ENCODE results near the gene HYI. TPM values are rescaled to one million over a fixed set of nuclear protein-coding genes. Genes with fewer than 3 reads are reported as not detected.

HYI gene
- total RNA-seq, 1 donor, result 24.0 TPM

- no peak overlapping the region for H3K4me3 ChIP-seq (ENCODE audit: low read depth, low read length)
- TF ChIP-seq CTCF (IDR thresholded peaks at IDR 0.05; ENCODE audit: insufficient read depth, low read length), result no peak
- no peak for DNase-seq (ENCODE audit: low read depth)
These were observed 19.5 kb downstream of the HYI start for GRCh38 chr1:43434256-43434655.

DNA sequence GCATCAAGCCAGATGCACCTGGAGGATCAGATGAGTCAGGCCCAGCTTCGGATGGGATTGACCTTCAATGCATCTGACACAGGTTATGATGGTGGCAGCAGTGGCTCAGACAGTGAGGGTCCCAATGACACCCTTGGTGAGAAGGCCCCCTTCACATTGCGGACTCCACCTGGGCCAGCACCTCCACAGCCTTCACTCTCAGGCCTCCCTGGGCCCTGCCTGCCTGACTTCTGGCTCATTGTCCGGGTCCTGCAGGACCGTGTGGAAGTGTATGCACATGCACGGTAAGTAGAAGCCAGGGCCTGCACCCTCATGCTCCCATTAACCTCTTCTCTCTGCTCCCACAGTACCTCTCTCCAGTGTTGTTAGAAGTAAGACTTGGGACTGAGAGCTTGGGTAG is 20.8 kb downstream of the HYI start:
- DNase-seq (ENCODE audit: low read depth), result no peak
- TF ChIP-seq CTCF (IDR thresholded peaks at IDR 0.05; ENCODE audit: insufficient read depth, low read length), result no peak
- H3K4me3 ChIP-seq (ENCODE audit: low read depth, low read length), result no peak overlapping the region

GRCh38 chr1:43432171-43432860 is 21.4 kb downstream of the HYI start:
- no peak for DNase-seq (ENCODE audit: low read depth)
- no peak overlapping the region for H3K4me3 ChIP-seq (ENCODE audit: low read depth, low read length)
- no peak for TF ChIP-seq CTCF (IDR thresholded peaks at IDR 0.05; ENCODE audit: insufficient read depth, low read length)

- no peak overlapping the region for H3K4me3 ChIP-seq (ENCODE audit: low read depth, low read length)
- no peak for DNase-seq (ENCODE audit: low read depth)
- TF ChIP-seq CTCF (IDR thresholded peaks at IDR 0.05; ENCODE audit: insufficient read depth, low read length), result no peak
These were observed 22.1 kb downstream of the HYI start for GRCh38 chr1:43431676-43432075.

DNA sequence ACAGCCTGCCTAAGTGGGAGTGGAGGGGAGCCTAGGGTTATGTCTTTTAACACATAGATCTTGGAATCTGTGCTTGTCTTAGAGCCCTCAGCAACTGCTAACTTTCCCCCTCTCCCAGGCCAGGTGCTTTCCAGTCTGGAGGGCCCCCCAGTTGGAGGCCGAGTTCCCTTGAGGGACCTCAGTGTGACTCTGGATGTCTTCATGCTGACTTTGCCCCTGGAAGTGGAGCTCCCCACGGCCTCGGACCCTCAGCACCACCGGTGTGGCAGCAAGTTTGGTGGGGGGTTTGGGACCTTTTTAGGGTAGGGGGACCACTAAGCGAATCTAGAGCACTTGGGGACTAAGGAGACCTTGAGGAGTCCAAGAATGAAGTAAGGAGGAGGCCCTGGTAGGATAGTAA is 22.9 kb downstream of the HYI start:
- TF ChIP-seq CTCF (IDR thresholded peaks at IDR 0.05; ENCODE audit: insufficient read depth, low read length), result no peak
- DNase-seq (ENCODE audit: low read depth), result no peak
- H3K4me3 ChIP-seq (ENCODE audit: low read depth, low read length), result no peak overlapping the region

GRCh38 chr1:43427941-43428340 is 25.8 kb downstream of the HYI start:
- no peak for TF ChIP-seq CTCF (IDR thresholded peaks at IDR 0.05; ENCODE audit: insufficient read depth, low read length)
- DNase-seq (ENCODE audit: low read depth), result no peak
- no peak overlapping the region for H3K4me3 ChIP-seq (ENCODE audit: low read depth, low read length)

GRCh38 chr1:43427524-43427923 is 26.2 kb downstream of the HYI start:
- no peak overlapping the region for H3K4me3 ChIP-seq (ENCODE audit: low read depth, low read length)
- no peak for DNase-seq (ENCODE audit: low read depth)
- no peak for TF ChIP-seq CTCF (IDR thresholded peaks at IDR 0.05; ENCODE audit: insufficient read depth, low read length)
